Coronary artery (tissue), 2 donors: ENCODE data around the gene SLC25A25.
A peak's percentile ranks its signal among the peaks of the same experiment; 100 is the strongest.

ENCODE experiments used
- DNase-seq: peaks from one replicate; pipeline ENCODE4 v3.0.0-alpha.2; 2017; ENCODE audit warnings: low spot score
- H3K27ac ChIP-seq, 2 donors: fragments of 200-600 bp; sonication (generic); one replicate each; pipeline ENCODE4 v1.5.1; 2016 to 2019
- H3K4me3 ChIP-seq: fragments of 200-600 bp; sonication (generic); 2 replicates; pipeline ENCODE4 v1.5.1; 2016; ENCODE audit warnings: mild to moderate bottlenecking, moderate library complexity
- TF ChIP-seq, protein P1 (sequence below): fragments of 200-600 bp; sonication (generic); IDR thresholded peaks from one replicate; pipeline ENCODE4 v1.5.1; 2019; ENCODE audit warnings: antibody characterized with exemption

SLC25A25 gene

DNA sequence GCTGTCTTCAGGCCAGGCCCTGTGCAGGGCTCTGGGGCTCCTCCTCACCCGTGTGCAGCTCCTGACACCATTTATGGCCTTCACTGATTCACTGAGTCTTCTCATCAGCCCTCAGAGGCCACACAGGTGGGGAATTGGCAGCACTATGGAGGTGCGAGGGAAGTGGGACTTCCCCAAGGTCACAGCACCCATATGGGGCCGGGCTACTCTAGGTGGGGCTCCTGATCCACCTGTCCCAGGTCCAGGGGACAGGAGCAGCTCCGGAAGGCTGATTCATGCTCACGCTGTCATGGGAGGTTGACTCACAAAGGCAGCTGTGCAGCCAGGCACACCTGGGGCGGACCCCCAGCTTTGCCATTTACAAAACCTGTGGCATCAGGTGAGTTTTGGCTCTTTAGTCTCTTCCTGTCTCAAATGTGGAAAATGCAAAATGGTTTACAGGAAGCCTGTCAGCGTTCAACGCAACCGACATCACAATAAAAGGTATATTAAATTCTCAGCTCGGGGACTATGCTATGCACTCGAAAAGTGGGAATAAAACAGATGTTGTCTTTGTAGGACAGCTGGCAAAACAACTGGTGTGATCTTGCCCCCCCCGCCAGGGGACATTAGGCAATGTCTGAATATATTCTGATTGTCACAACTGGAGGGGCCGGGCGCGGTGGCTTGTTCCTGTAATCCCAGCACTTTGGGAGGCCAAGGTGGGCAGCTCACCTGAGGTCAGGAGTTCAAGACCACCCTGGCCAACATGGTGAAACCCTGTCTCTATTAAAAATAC, 15.9 kb upstream of the SLC25A25 start:
- DNase-seq, result no peak
- Histone ChIP-seq H3K4me3 (no peak overlapping the region), H3K27ac (no peak overlapping the region)
- TF ChIP-seq, protein P1, sequence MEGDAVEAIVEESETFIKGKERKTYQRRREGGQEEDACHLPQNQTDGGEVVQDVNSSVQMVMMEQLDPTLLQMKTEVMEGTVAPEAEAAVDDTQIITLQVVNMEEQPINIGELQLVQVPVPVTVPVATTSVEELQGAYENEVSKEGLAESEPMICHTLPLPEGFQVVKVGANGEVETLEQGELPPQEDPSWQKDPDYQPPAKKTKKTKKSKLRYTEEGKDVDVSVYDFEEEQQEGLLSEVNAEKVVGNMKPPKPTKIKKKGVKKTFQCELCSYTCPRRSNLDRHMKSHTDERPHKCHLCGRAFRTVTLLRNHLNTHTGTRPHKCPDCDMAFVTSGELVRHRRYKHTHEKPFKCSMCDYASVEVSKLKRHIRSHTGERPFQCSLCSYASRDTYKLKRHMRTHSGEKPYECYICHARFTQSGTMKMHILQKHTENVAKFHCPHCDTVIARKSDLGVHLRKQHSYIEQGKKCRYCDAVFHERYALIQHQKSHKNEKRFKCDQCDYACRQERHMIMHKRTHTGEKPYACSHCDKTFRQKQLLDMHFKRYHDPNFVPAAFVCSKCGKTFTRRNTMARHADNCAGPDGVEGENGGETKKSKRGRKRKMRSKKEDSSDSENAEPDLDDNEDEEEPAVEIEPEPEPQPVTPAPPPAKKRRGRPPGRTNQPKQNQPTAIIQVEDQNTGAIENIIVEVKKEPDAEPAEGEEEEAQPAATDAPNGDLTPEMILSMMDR, result no peak

DNA sequence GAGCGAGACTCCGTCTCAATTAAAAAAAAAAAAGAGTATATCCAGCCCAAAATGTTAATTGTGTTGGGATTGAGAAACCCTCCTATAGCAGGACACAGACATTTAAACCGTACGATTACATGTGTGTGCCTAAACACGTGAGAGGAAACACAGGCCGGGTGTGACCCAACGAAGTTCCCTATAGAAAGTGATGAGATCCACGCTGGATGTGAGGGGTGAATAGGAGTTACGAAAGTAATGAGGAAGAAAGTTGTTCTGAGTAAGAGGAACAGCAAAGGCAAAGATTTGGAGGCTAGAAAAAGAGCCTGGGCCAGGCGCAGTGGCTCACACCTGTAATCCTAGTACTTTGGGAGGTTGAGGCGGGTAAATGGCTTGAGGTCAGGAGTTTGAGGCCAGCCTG, 14.5 kb upstream of the SLC25A25 start:
- Histone ChIP-seq H3K27ac (peak overlapping the region in 1 of 2 donors; percentile 15), H3K4me3 (no peak overlapping the region)
- TF ChIP-seq, protein P1, result no peak
- no peak for DNase-seq

DNA sequence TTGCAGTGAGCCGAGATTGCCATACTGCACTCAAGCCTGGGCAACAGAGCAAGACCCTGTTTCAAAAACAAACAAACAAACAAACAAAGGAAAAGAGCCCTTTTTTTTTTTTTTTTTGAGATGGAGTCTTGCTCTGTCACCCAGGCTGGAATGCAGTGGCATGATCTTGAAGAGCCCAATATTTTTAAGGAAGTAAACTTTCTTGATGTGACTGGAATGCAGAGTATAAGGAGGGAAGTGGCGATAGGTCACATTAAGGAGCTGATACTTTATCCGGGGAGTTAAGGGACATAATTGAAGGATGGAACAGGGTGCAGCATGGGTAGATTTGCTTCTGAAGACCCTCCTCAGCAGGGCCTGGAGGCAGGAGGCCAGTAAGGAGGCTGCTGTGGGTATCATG, 13.9 kb upstream of the SLC25A25 start:
- TF ChIP-seq, protein P1, result no peak
- Histone ChIP-seq H3K4me3 (no peak overlapping the region), H3K27ac (peak overlapping the region in 1 of 2 donors; percentile 84)
- no peak for DNase-seq

DNA sequence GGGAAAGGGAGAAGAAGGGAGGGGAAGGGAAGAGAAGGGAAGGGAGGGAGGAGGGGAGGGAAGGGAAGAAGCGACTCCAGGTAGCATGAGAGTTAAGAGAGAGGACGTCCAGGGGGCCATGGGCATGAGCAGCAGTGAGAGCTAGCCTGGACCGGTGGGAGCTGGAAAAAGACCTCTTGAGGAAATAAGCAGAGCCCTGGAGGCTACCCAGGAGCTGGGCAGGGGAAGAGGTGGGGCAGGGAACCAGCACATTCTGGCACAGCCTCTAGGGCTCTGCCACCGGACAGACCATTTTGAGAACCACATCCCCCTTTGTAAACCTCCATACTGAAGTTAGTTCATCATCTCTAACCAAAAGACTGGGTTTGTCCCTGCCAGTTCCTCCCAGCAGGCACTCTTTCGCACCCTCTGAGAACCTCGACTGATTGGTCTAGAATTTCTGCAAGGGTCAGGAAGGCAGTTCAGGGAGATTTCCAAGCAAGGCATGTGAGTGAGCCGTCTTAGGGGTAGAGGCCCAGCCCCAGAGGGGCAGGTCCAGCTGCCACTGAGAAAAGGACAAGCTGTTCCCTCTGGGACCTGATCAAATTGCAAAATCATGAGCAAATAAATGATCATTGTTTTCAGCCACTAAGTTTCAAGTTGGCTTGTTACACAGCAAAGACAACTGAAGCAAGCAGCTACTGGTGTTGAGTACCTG, 12.5 kb upstream of the SLC25A25 start:
- TF ChIP-seq, protein P1, result no peak
- DNase-seq, result peak; percentile 87
- H3K27ac ChIP-seq, result peak overlapping the region; percentile 77 to 84
- H3K4me3 ChIP-seq, result peak overlapping the region; percentile 25

DNA sequence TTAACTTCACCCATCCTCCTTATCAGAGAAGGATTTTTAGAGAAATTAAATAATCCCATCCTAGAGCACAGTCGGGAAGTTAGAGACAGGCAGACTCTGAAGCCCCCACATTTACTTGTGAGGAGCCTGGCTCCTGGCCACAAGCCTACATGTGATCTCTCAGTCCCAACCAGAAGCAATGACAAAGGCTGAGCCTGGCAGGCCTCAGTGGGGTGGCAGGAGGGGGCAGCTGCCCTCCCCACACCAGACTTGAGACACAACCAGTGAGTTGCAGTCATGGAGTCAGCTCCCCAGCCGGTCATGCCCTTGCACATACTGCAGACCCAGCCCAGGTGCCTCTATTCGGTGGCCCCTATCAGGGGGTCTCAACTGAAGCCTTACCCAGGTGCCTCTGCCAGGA, 11.9 kb upstream of the SLC25A25 start:
- TF ChIP-seq, protein P1, result no peak
- peak overlapping the region; percentile 25 for H3K4me3 ChIP-seq
- H3K27ac ChIP-seq, result peak overlapping the region; percentile 77 to 84
- DNase-seq, result no peak

DNA sequence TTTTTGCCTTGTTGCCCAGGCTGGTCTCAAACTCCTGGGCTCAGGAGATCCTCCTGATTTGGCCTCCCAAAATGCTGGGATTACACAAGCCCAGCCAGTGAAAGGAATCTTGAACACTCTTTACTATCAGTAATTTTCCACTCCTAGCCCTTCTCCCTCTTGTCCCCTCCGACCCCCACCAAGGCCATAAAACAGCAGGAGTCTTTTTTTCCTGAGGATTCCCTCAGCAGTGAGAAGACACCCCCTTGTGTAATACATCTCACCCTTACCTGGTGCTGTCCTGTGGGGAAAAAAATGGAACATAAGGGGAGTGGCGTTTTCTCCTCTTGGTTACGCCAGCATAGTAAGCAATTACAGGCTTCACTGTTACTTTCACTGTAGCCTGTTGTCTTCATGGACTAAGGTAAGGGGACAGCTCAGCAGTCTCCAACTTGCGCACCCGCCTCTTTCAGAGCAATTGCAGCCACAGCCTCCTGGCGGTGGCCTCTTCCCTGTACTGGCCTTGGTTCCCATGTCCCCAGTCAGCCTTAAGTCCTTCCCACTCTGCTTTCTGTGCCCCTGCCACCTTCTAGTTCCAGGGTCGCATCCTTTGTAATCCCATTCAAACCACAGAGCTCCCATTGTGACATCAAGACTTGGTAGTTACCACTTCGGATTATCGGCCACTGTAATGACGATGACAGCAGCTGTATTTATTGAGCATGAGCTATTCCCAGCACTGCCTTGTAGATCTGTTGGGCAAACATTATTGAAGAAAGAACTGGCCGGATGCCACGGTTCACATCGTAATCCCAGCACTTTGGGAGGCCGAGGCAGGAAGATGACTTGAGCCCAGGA, 10.9 kb upstream of the SLC25A25 start:
- DNase-seq, result no peak
- no peak overlapping the region for H3K4me3 ChIP-seq
- TF ChIP-seq, protein P1, result no peak
- H3K27ac ChIP-seq, result peak overlapping the region in 1 of 2 donors; percentile 77
